Testis (tissue), 5 donors: ENCODE data around the gene EIF2S2. TPM values are rescaled to one million over a fixed set of nuclear protein-coding genes. Genes with fewer than 3 reads are reported as not detected.
"Not testable (repeated sequence)": the region's sequence is repeated elsewhere in the genome, so short reads cannot be mapped to it uniquely, and the experiment has no call there.

ENCODE experiments used
- DNase-seq: peaks from one replicate; pipeline ENCODE4 v3.0.0-alpha.2; 2019
- H3K27ac ChIP-seq, 2 donors: fragments of 200-600 bp; sonication (generic); one replicate each; pipeline ENCODE4 v1.5.1; 2019
- H3K27me3 ChIP-seq: fragments of 200-600 bp; sonication (generic); one replicate; pipeline ENCODE4 v1.5.1; 2019
- H3K36me3 ChIP-seq: fragments of 200-600 bp; sonication (generic); one replicate; pipeline ENCODE4 v1.5.1; 2017; ENCODE audit warnings: low read depth; ENCODE audit errors: missing control alignments
- H3K4me1 ChIP-seq: fragments of 200-600 bp; sonication (generic); one replicate; pipeline ENCODE4 v1.5.1; 2019
- H3K4me3 ChIP-seq, 2 donors: fragments of 200-600 bp; sonication (generic); one replicate each; pipeline ENCODE4 v1.5.1; 2017 to 2019
- H3K9me3 ChIP-seq: fragments of 200-600 bp; sonication (generic); one replicate; pipeline ENCODE4 v1.5.1; 2017
- POLR2A ChIP-seq: fragments of 450-650 bp; IDR thresholded peaks from one replicate; pipeline ENCODE4 v1.6.1; 2017; ENCODE audit warnings: antibody characterized with exemption, mild to moderate bottlenecking, moderate library complexity
- WGBS, 2 donors: methylation state at CpG; one replicate each; pipeline ENCODE4 v1.1.5; 2018; 5-methylcytosine and 5-hydroxymethylcytosine counted together
- intact Hi-C: fragments of 100-400 bp; cut with DNase I; formaldehyde crosslinking; loops from one replicate; pipeline ENCODE4 v1.15.1; 2023; ENCODE audit warnings: low total_unique reads
- long read RNA-seq, 2 donors: transcript quantifications; one replicate each; lab custom pipeline, GENCODE V29; 2026
- polyA plus RNA-seq: library from polyadenylated mRNA; stranded (reverse); fragments of 350-450 nt; fragmentation: Illumina TruSeq; extraction: RNeasy Lipid Tissue Mini Kit (QIAGEN cat#74804); gene quantifications from one replicate; pipeline ENCODE4 v1.2.3, GENCODE V29; 2014; ENCODE audit warnings: low read depth, low replicate concordance; ENCODE audit not compliant: insufficient read depth
- total RNA-seq, 2 donors: library from RNA; depleted of rRNA; stranded (reverse); fragments of >200 nt; gene quantifications; one replicate each; pipeline ENCODE4 v1.2.3, GENCODE V29; 2016
- TF ChIP-seq, protein P1 (sequence below), 3 experiments: fragments of 450-650 bp in 2 of 3; fragments of 200-600 bp in 1 of 3; sonication (generic) in 1 of 3; IDR thresholded peaks; one replicate each; pipeline ENCODE4 v1.5.1; 2016 to 2019; ENCODE audit warnings: antibody characterized with exemption in 3 of 3, mild to moderate bottlenecking in 2 of 3, moderate library complexity in 1 of 3

EIF2S2 gene
- total RNA-seq (10 to 100 TPM; 41.9 to 45.4 TPM), polyA plus RNA-seq (48.9 TPM)
- long read RNA-seq, donor 1, transcript EIF2S2-201 (9 exons, 2,656 nt) = major isoform, 50 of 224 reads
- long read RNA-seq, donor 1, partial matches to known transcripts = 174 of 224 reads
- long read RNA-seq, donor 1, other reads (novel, unspliced or antisense) = 0 of 224 reads
- long read RNA-seq, donor 2, transcript EIF2S2-201 (9 exons, 2,656 nt) = major isoform, 30 of 121 reads
- long read RNA-seq, donor 2, partial matches to known transcripts = 91 of 121 reads
- long read RNA-seq, donor 2, other reads (novel, unspliced or antisense) = 0 of 121 reads

GRCh38 chr20:34111702-34112599 is at the start of gene EIF2S2:
EIF2S2 (minus strand) TSS chr20:34112243; CDS start chr20:34112110, 133 bp downstream.
- peak; percentile 97 for DNase-seq
- peaks cover 31% of the 10 kb centered on the region for H3K4me1 ChIP-seq
- peak within 1 kb of the TSS; percentile 93 to 95 for H3K27ac ChIP-seq
- H3K36me3 ChIP-seq = no peaks in the 10 kb centered on the region
- intact Hi-C loops = no loop called here
- H3K27me3 ChIP-seq = no peaks in the 10 kb centered on the region
- no peaks in the 10 kb centered on the region for H3K9me3 ChIP-seq
- peak within 1 kb of the TSS; percentile 90 to 94 for H3K4me3 ChIP-seq
- 1% methylated on average over 13 to 35 of the region's 81 CpGs for WGBS, 2 donors
- peak; percentile 92 for TF ChIP-seq POLR2A
- TF ChIP-seq, protein P1, sequence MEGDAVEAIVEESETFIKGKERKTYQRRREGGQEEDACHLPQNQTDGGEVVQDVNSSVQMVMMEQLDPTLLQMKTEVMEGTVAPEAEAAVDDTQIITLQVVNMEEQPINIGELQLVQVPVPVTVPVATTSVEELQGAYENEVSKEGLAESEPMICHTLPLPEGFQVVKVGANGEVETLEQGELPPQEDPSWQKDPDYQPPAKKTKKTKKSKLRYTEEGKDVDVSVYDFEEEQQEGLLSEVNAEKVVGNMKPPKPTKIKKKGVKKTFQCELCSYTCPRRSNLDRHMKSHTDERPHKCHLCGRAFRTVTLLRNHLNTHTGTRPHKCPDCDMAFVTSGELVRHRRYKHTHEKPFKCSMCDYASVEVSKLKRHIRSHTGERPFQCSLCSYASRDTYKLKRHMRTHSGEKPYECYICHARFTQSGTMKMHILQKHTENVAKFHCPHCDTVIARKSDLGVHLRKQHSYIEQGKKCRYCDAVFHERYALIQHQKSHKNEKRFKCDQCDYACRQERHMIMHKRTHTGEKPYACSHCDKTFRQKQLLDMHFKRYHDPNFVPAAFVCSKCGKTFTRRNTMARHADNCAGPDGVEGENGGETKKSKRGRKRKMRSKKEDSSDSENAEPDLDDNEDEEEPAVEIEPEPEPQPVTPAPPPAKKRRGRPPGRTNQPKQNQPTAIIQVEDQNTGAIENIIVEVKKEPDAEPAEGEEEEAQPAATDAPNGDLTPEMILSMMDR (IDR thresholded peaks at IDR 0.05) = peak in 1 of 3 experiments; percentile 6

- H3K27ac ChIP-seq, intact Hi-C loops: not testable (repeated sequence)
- 87 to 92% methylated on average over 8 of the region's 8 CpGs for whole genome bisulfite sequencing, 2 donors
These were observed 45.7 kb upstream of the EIF2S2 start for GRCh38 chr20:34157697-34158096.

DNA sequence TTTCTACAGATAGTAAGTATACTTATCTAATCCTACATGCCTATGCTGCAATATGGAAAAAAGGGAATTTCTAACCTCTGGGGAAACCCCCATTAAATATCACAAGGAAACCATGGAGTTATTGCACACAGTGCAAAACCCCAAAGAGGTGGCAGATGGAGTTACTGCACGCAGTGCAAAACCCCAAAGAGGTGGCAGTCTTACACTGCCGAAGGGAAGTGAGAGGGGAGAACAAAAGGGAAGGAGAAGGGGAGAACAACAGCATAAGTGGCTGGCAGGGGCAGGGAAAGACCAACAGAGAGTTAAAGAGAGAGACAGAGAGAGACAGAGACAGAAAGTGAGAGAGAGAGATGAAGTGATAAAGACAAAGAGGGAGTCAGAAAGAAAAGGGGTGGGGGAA is 43.8 kb upstream of the EIF2S2 start:
- intact Hi-C loops = no loop called here
- no peak for DNase-seq
- Histone ChIP-seq H3K4me1 (peaks cover 9% of the 10 kb centered on the region), H3K36me3 (no peaks in the 10 kb centered on the region), H3K27me3 (no peaks in the 10 kb centered on the region), H3K27ac (no peak overlapping the region), H3K9me3 (no peaks in the 10 kb centered on the region), H3K4me3 (no peak overlapping the region)
- TF ChIP-seq, protein P1 (IDR thresholded peaks at IDR 0.05) = no peak
- no peak for TF ChIP-seq POLR2A
- WGBS, 2 donors = 78 to 83% methylated on average over 2 of the region's 2 CpGs

More at GRCh38 chr20:34157697-34158096, 45.7 kb upstream of the EIF2S2 start:
- H3K9me3 ChIP-seq, DNase-seq, H3K4me3 ChIP-seq, H3K4me1 ChIP-seq, H3K27me3 ChIP-seq, H3K36me3 ChIP-seq: not testable (repeated sequence)

- H3K4me1 ChIP-seq, H3K9me3 ChIP-seq, DNase-seq, H3K4me3 ChIP-seq, H3K36me3 ChIP-seq, intact Hi-C loops, H3K27me3 ChIP-seq, H3K27ac ChIP-seq: not testable (repeated sequence)
- 93 to 94% methylated on average over 6 of the region's 6 CpGs for WGBS, 2 donors
These were observed 41.1 kb upstream of the EIF2S2 start for GRCh38 chr20:34153169-34153568.

- H3K27me3 ChIP-seq, intact Hi-C loops, H3K4me3 ChIP-seq, H3K9me3 ChIP-seq, H3K27ac ChIP-seq, H3K4me1 ChIP-seq, H3K36me3 ChIP-seq, DNase-seq: not testable (repeated sequence)
- 92 to 93% methylated on average over 8 of the region's 8 CpGs for WGBS, 2 donors
These were observed 40.0 kb upstream of the EIF2S2 start for GRCh38 chr20:34152073-34152472.

GRCh38 chr20:34150306-34151000 is 38.4 kb upstream of the EIF2S2 start:
- no peak overlapping the region for H3K27ac ChIP-seq
- TF ChIP-seq POLR2A = no peak
- TF ChIP-seq, protein P1 (IDR thresholded peaks at IDR 0.05) = no peak
- no peaks in the 10 kb centered on the region for H3K9me3 ChIP-seq
- WGBS, 2 donors = 59 to 69% methylated on average over 9 of the region's 9 CpGs
- H3K4me3 ChIP-seq = no peak overlapping the region
- no peaks in the 10 kb centered on the region for H3K27me3 ChIP-seq
- DNase-seq = no peak
- intact Hi-C loops = no loop called here
- H3K4me1 ChIP-seq = no peaks in the 10 kb centered on the region
- H3K36me3 ChIP-seq = no peaks in the 10 kb centered on the region
